Activated T-helper 17 cell treated with anti-CD3 and anti-CD28 coated beads, Interleukin-2, amount 50 U/mL, for 72 hours (primary cell): ENCODE results near the gene SHLD2. TPM values are rescaled to one million over a fixed set of nuclear protein-coding genes. Genes with fewer than 3 reads are reported as not detected.
"Not testable (repeated sequence)": the region's sequence is repeated elsewhere in the genome, so short reads cannot be mapped to it uniquely, and the experiment has no call there.

Experiments
- ATAC-seq: fragments of 150-1000 bp; cut with Tn5 transposase; replicated peaks from 2 replicates; pipeline ENCODE4 v1.10.0; 2021; ENCODE audit warnings: mild to moderate bottlenecking, moderate library complexity
- H3K27ac Mint-ChIP-seq: one replicate; pipeline ENCODE4 v1.8.0; 2022; ENCODE audit warnings: mixed read lengths
- H3K27me3 Mint-ChIP-seq: one replicate; pipeline ENCODE4 v1.8.0; 2022; ENCODE audit warnings: mixed read lengths
- H3K36me3 Mint-ChIP-seq: one replicate; pipeline ENCODE4 v1.8.0; 2022; ENCODE audit warnings: low read depth, mild to moderate bottlenecking, mixed read lengths
- H3K4me1 Mint-ChIP-seq: one replicate; pipeline ENCODE4 v1.8.0; 2022; ENCODE audit warnings: mixed read lengths
- H3K4me3 Mint-ChIP-seq: one replicate; pipeline ENCODE4 v1.8.0; 2022; ENCODE audit warnings: mild to moderate bottlenecking, mixed read lengths
- H3K9me3 Mint-ChIP-seq: one replicate; pipeline ENCODE4 v1.8.0; 2022; ENCODE audit warnings: mixed read lengths
- total RNA-seq, 2 donors: library from RNA; stranded (reverse); gene quantifications; one replicate each; pipeline ENCODE4 v1.2.3, GENCODE V29; 2022

The SHLD2 gene
- total RNA-seq, 2 donors from 2014 or later = 27.6 to 41.5 TPM

GRCh38 chr10:87234854-87235253, 139.8 kb downstream of the SHLD2 start:
- H3K27me3 Mint-ChIP-seq, H3K36me3 Mint-ChIP-seq, H3K27ac Mint-ChIP-seq, ATAC-seq, H3K4me3 Mint-ChIP-seq, H3K4me1 Mint-ChIP-seq, H3K9me3 Mint-ChIP-seq: not testable (repeated sequence)

- not testable (repeated sequence) for H3K27me3 Mint-ChIP-seq, H3K36me3 Mint-ChIP-seq, H3K9me3 Mint-ChIP-seq, H3K27ac Mint-ChIP-seq, H3K4me3 Mint-ChIP-seq, H3K4me1 Mint-ChIP-seq, ATAC-seq
Measured at GRCh38 chr10:87237244-87237643, 142.2 kb downstream of the SHLD2 start.

GRCh38 chr10:87239346-87239808, 144.4 kb downstream of the SHLD2 start:
- not testable (repeated sequence) for H3K27ac Mint-ChIP-seq, H3K36me3 Mint-ChIP-seq, H3K9me3 Mint-ChIP-seq, H3K27me3 Mint-ChIP-seq, ATAC-seq, H3K4me1 Mint-ChIP-seq, H3K4me3 Mint-ChIP-seq

Other genes starting within 250 kb of the SHLD2 start
- under 1 TPM in 1 of 2 donors, not detected in 1; 0.98 TPM for gene MMRN2, start 137.6 kb upstream of the SHLD2 start, total RNA-seq
- not detected for gene SNCG, start 136.6 kb upstream of the SHLD2 start, total RNA-seq
- gene ADIRF, start 126.7 kb upstream of the SHLD2 start, total RNA-seq = not detected
- gene FAM25A, start 74.9 kb upstream of the SHLD2 start, total RNA-seq = not detected
- gene GLUD1, start 363 bp upstream of the SHLD2 start, total RNA-seq = 100 to 1,000 TPM; 134 to 176 TPM
- under 1 TPM; 0.34 to 0.50 TPM for gene NUTM2A, start 130.2 kb downstream of the SHLD2 start, total RNA-seq